B cell (primary cell): Measurements from ENCODE around the gene PXDC1.

Experiments used
- CTCF ChIP-seq: fragments of 200-600 bp; IDR thresholded peaks from one replicate; pipeline ENCODE4 v1.8.0; 2022; ENCODE audit warnings: antibody characterized with exemption, mild to moderate bottlenecking
- EZH2 ChIP-seq: IDR thresholded peaks from 2 replicates; pipeline ENCODE4 v1.6.1; 2012; ENCODE audit warnings: borderline replicate concordance, low read depth, mild to moderate bottlenecking, moderate library complexity, low read length; ENCODE audit not compliant: insufficient read depth, poor library complexity, severe bottlenecking

- no peak for TF ChIP-seq CTCF
- TF ChIP-seq EZH2, result no peak
Observed at GRCh38 chr6:3706547-3706946, 45.0 kb downstream of the PXDC1 start.
